ENCODE results near the gene SORCS1. TPM values are rescaled to one million over a fixed set of nuclear protein-coding genes. Genes with fewer than 3 reads are reported as not detected.

SORCS1 gene
- total RNA-seq: not detected

DNA sequence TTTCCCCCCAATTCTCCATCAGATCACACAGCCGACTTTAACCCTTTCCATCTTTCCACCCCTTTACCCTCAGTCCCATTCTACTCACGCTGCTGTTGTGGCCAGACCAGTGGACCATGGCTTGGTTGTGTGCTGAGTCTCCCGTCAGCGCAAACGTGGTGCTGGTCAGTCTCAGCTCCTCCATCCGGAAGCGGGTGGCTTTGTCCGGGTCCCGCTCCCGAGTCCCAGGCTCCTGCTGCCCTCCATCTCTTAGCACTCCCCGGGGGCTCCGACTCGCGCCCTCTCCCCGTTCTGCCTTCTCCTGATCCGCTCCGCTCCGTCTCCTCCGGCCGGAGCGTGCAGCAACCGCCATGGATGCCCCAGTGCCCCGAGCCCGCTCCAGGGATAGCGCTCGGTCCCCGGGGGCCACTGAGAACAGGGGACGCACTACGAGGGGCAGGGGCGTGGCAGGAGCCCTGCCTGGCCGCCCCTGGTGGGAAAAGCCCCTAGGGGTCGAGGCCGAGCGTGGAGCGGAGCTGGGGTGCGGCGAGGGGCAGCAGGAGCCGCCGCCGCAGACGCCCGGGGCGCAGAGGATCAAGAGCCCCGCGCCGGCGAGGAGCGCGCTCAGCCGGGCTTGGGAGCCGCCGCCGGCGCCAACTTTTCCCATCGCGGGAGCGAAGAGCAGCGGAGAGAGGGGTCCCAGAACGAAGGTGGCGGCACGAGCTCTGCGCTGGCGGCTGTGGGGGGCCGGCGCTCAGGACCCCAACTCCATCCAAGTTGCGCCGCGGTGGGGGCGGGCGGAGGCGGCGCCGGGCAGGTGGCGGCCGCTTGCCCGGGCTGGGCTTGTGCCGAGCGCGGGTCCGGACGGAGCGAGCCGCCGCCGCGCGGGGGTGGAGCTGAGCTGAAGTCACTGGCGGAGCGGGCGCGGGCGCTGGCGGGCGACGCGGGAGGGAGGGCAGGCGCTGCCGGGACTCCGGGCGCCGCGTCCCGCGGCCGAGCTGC, at the start of gene SORCS1:
Gene SORCS1, minus strand, starts transcription at position 826 of the 981 bp plus-strand sequence.
- POLR2A ChIA-PET: no interaction called here
- DNase-seq (no peak), ATAC-seq (no peak)
- Mint-ChIP-seq H3K27ac (no peak within 1 kb of the TSS), H3K9me3 (ENCODE audit: insufficient read depth) (no peaks in the 10 kb centered on the region), H3K27me3 (ENCODE audit: low read depth) (peaks cover 11% of the 10 kb centered on the region), H3K4me3 (no peak within 1 kb of the TSS), H3K4me1 (ENCODE audit: low read depth) (no peaks in the 10 kb centered on the region), H3K36me3 (ENCODE audit: low read depth) (peaks cover 2% of the 10 kb centered on the region)
- CTCF ChIA-PET: no interaction called here

DNA sequence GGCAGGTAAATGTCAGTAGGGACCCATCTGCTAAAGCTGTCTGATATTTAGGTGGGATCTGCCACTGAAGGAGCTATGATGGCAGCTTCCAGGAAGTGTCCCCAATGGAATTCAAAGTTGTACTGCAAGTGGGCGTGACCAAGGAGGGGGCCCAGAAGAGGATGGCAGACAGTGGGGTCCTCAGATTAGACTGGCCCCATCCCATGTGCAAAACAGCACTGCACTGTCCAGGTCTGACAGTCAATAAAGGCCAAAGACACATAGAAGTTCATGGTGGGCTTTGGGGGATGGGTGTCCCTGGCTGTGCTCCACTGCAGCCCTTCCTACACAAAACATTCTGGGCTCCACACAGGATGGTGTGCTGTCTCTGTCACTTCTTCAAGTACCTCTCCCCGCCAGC, 49.8 kb upstream of the SORCS1 start:
- POLR2A ChIA-PET: no interaction called here
- Mint-ChIP-seq H3K36me3 (ENCODE audit: low read depth) (no peaks in the 10 kb centered on the region), H3K4me3 (no peak overlapping the region), H3K9me3 (ENCODE audit: insufficient read depth) (peaks cover 7% of the 10 kb centered on the region), H3K27me3 (ENCODE audit: low read depth) (no peaks in the 10 kb centered on the region), H3K4me1 (ENCODE audit: low read depth) (no peaks in the 10 kb centered on the region), H3K27ac (no peak overlapping the region)
- CTCF ChIA-PET: no interaction called here
- ATAC-seq (no peak), DNase-seq (no peak)

DNA sequence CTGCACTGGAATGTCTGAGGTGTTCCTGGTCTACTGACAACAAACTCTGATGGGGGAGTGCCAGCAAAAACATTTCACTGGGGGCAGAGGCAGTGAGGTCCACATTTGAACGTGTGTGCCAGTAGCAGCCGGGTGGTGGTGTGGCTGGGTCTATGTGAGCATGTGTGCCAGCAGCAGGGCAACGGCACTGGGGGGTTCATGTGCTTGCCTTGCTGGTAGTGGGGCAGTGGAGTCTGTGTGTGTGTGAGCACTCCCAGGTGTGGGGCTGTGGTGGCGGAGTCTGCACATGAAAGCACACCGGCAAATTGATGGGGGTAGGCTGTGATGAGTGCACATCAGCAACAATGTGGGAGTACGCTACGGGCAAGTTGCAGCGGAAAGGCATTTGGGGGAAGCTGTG, 49.4 kb upstream of the SORCS1 start:
- no peak overlapping the region for H3K27ac Mint-ChIP-seq
- POLR2A ChIA-PET: no interaction called here
- no peak overlapping the region for H3K4me3 Mint-ChIP-seq
- ATAC-seq (no peak), DNase-seq (no peak)
- no peaks in the 10 kb centered on the region for H3K4me1 Mint-ChIP-seq (ENCODE audit: low read depth)
- CTCF ChIA-PET: no interaction called here
- no peaks in the 10 kb centered on the region for H3K36me3 Mint-ChIP-seq (ENCODE audit: low read depth)
- peaks cover 9% of the 10 kb centered on the region for H3K9me3 Mint-ChIP-seq (ENCODE audit: insufficient read depth)
- no peaks in the 10 kb centered on the region for H3K27me3 Mint-ChIP-seq (ENCODE audit: low read depth)

DNA sequence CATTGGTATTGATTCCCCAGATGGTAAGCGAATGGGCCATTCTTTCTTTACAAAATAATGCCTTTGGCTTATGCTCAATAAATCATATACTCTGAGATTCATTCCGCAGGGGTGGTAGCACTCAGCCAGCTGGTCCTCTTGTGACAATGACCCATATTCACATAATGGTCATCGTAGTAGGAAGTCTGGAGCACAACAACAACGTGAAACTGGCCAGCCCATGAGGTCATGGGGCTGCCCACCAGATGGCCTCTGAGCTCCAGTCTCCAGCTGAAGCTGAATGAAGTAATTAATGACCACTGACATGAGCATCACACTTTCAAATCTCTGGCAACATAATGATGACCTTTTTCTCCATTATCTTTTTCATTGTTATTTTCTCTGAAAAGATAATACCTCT, 42.3 kb upstream of the SORCS1 start:
- ATAC-seq (no peak), DNase-seq (no peak)
- POLR2A ChIA-PET: no interaction called here
- Mint-ChIP-seq H3K4me3 (no peak overlapping the region), H3K27me3 (ENCODE audit: low read depth) (no peaks in the 10 kb centered on the region), H3K27ac (no peak overlapping the region), H3K9me3 (ENCODE audit: insufficient read depth) (peaks cover 5% of the 10 kb centered on the region), H3K36me3 (ENCODE audit: low read depth) (no peaks in the 10 kb centered on the region), H3K4me1 (ENCODE audit: low read depth) (no peaks in the 10 kb centered on the region)
- CTCF ChIA-PET: no interaction called here

DNA sequence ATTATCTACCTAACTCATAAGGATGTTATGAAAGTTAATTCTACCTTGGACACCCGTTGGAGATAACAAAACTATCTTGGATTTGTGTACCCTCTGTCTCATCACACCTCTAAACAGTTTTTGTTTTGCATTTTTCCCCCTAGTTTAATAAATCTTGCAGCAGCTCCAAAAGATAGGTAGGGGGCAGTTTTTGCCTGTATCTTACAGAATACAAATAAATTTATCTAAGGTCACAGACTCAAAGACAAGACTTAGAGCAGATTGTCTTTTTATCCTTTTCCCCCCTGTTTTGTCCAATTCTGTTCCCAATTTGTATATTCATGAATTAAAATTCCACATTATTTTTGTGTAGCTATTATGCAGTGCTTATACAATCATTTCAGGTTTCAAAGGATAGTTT, 5.0 kb upstream of the SORCS1 start:
- ATAC-seq (no peak), DNase-seq (no peak)
- Mint-ChIP-seq H3K36me3 (ENCODE audit: low read depth) (peaks cover 2% of the 10 kb centered on the region), H3K4me3 (no peak overlapping the region), H3K4me1 (ENCODE audit: low read depth) (no peaks in the 10 kb centered on the region), H3K27me3 (ENCODE audit: low read depth) (peaks cover 6% of the 10 kb centered on the region), H3K27ac (no peak overlapping the region), H3K9me3 (ENCODE audit: insufficient read depth) (no peaks in the 10 kb centered on the region)
- ChIA-PET CTCF (no interaction called here), POLR2A (no interaction called here)

DNA sequence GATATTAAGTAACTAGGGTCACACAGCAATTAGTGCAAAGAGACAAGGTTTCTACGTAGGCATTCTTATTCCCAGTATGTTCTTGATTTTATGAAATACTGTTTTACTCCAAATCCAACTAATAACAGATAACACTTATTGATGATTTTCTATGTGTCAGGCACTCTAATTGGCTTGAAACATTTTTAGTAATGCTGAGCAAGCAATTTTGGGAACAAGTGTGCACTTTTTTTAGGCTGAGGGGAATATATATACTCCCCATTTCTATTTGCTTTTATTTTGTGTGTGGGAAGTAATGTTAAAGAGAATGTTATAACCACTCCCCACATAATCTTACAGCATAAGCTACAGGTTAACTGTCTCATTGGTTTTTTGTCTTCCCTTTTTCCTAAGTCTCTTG, 4.2 kb upstream of the SORCS1 start:
- Mint-ChIP-seq H3K36me3 (ENCODE audit: low read depth) (peaks cover 2% of the 10 kb centered on the region), H3K9me3 (ENCODE audit: insufficient read depth) (no peaks in the 10 kb centered on the region), H3K27me3 (ENCODE audit: low read depth) (peaks cover 7% of the 10 kb centered on the region), H3K4me1 (ENCODE audit: low read depth) (no peaks in the 10 kb centered on the region), H3K27ac (no peak overlapping the region), H3K4me3 (no peak overlapping the region)
- ATAC-seq (no peak), DNase-seq (no peak)
- ChIA-PET POLR2A (no interaction called here), CTCF (no interaction called here)

DNA sequence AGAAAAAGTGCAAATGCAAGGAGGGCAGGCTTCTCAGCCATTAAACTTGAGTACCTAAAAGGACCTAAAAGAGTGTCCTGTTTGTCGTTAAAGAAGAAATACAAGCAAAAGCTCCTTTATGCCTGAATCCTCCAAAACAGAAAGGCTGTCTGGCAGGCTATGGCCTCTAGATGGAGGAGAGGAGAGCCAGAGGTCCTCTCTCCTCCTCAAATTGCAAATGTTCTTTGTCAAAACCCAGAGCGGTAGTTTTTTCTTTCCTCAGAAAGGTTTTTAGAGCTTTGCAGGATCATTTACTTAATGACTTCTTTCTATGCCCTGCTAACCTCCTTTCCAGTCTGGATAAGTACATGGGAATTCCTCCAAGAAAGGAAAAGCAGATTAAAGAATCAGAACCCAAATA, 1.9 kb upstream of the SORCS1 start:
- H3K4me3 Mint-ChIP-seq: no peak overlapping the region
- ChIA-PET POLR2A (no interaction called here), CTCF (no interaction called here)
- H3K9me3 Mint-ChIP-seq (ENCODE audit: insufficient read depth): no peaks in the 10 kb centered on the region
- no peaks in the 10 kb centered on the region for H3K4me1 Mint-ChIP-seq (ENCODE audit: low read depth)
- ATAC-seq (no peak), DNase-seq (no peak)
- peaks cover 11% of the 10 kb centered on the region for H3K27me3 Mint-ChIP-seq (ENCODE audit: low read depth)
- peaks cover 2% of the 10 kb centered on the region for H3K36me3 Mint-ChIP-seq (ENCODE audit: low read depth)
- H3K27ac Mint-ChIP-seq: no peak overlapping the region

DNA sequence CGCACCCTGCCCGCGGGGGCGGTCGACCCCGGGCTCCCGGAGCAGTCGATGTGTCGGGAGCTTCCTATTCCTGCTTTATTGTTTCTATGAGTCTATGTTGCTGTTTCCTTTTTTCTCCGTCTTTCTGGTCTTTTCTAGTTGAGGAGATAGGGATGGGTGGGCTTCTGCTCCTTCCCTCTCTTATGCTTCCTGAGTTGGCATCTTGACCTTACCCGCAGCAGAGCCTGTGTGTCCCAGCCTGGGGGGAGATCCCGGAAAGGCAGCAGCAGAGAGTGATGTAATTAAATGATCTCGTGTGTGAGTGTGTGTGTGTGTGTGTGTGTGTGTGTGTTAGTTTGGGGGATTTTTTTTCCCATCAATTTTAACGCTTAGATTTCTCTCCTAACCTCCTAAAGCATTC, 486 bp upstream of the SORCS1 start:
- Mint-ChIP-seq H3K36me3 (ENCODE audit: low read depth) (peaks cover 2% of the 10 kb centered on the region), H3K27ac (no peak overlapping the region), H3K9me3 (ENCODE audit: insufficient read depth) (no peaks in the 10 kb centered on the region), H3K27me3 (ENCODE audit: low read depth) (peaks cover 11% of the 10 kb centered on the region), H3K4me1 (ENCODE audit: low read depth) (no peaks in the 10 kb centered on the region), H3K4me3 (no peak overlapping the region)
- ATAC-seq (no peak), DNase-seq (no peak)
- POLR2A ChIA-PET: no interaction called here
- CTCF ChIA-PET: no interaction called here

DNA sequence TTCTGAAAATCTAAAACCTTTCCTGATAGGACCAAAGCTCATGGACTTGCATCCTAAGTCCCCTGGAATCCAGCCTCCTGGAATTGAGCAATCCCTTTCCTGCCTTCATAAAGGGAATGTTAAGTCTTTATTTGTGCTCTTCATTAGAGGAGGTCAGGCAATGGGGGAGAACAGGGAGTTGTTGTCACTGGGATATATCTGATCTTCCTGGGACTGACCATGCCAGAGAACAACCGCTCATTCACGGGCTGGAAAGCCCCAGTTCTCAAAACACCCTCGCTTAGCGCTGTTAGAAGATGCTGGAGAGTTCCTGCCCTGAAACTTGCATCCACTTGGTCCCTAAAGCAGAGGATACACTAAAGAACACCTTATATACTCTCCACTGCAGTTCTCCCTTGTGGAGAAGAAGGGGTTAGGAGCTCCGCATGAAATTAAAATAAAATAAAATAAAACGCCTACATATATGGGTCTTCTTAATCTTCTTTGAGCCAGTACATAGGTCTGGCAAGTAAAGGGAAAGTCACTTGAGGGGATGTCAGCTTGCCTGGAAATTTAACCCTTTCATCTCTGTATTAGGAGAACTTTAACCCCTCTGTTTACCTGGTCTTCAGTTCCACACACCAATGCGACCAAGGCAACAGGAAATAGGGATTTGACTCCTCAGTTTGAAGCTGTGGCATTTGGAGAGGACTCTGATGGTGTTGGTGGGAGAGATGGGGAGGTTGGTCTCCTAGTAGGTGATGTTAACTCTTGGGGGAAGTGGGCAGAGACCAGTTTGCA, 1.2 kb downstream of the SORCS1 start:
- peaks cover 2% of the 10 kb centered on the region for H3K36me3 Mint-ChIP-seq (ENCODE audit: low read depth)
- ATAC-seq (no peak), DNase-seq (no peak)
- H3K4me3 Mint-ChIP-seq: no peak overlapping the region
- H3K27ac Mint-ChIP-seq: no peak overlapping the region
- H3K9me3 Mint-ChIP-seq (ENCODE audit: insufficient read depth): no peaks in the 10 kb centered on the region
- H3K4me1 Mint-ChIP-seq (ENCODE audit: low read depth): no peaks in the 10 kb centered on the region
- POLR2A ChIA-PET: no interaction called here
- CTCF ChIA-PET: no interaction called here
- H3K27me3 Mint-ChIP-seq (ENCODE audit: low read depth): peaks cover 11% of the 10 kb centered on the region

DNA sequence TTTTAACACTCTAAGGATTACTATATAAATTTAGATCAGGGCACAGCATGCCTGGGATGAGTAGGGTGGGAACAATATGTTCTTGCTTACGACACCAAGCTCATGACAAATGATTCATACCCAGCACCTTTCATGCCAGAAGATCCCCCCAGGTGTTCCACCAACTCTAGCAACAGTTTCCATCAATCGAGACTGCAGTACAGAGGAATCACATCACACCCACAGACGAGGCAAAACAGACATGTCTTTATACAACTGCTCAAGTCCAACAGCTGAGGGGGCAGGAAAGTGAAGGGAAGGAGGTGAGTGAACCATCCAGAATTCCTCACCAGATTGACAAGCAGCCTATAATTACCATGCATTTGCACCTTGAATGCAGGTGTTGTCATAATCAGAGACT, 3.6 kb downstream of the SORCS1 start:
- ChIA-PET POLR2A (no interaction called here), CTCF (no interaction called here)
- H3K9me3 Mint-ChIP-seq (ENCODE audit: insufficient read depth): no peaks in the 10 kb centered on the region
- H3K4me1 Mint-ChIP-seq (ENCODE audit: low read depth): no peaks in the 10 kb centered on the region
- H3K4me3 Mint-ChIP-seq: no peak overlapping the region
- no peak for ATAC-seq
- no peak for DNase-seq
- no peak overlapping the region for H3K27ac Mint-ChIP-seq
- H3K36me3 Mint-ChIP-seq (ENCODE audit: low read depth): peaks cover 2% of the 10 kb centered on the region
- H3K27me3 Mint-ChIP-seq (ENCODE audit: low read depth): peaks cover 11% of the 10 kb centered on the region

DNA sequence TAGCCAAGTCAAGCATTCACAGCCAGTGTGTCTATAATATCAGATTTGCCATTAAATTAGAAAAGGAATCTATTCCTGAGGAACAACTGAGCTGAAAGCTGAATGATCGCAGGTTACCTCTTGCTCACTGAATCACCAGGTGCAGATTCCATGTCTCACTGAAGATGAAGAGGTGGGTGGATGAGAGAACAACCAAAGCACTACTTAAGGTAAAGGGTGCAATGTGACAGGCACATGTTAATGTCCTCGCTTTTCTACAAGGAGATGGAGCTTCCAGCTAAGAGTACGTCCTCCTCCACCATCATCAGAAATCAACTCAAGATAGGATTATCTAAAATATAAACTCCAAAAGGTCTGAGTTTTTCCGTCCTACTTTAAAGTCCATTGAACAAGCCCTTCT, 4.6 kb downstream of the SORCS1 start:
- H3K9me3 Mint-ChIP-seq (ENCODE audit: insufficient read depth): no peaks in the 10 kb centered on the region
- H3K36me3 Mint-ChIP-seq (ENCODE audit: low read depth): peaks cover under 1% of the 10 kb centered on the region
- DNase-seq (no peak), ATAC-seq (no peak)
- POLR2A ChIA-PET: no interaction called here
- no peaks in the 10 kb centered on the region for H3K4me1 Mint-ChIP-seq (ENCODE audit: low read depth)
- peaks cover 6% of the 10 kb centered on the region for H3K27me3 Mint-ChIP-seq (ENCODE audit: low read depth)
- CTCF ChIA-PET: no interaction called here
- no peak overlapping the region for H3K4me3 Mint-ChIP-seq
- H3K27ac Mint-ChIP-seq: no peak overlapping the region

DNA sequence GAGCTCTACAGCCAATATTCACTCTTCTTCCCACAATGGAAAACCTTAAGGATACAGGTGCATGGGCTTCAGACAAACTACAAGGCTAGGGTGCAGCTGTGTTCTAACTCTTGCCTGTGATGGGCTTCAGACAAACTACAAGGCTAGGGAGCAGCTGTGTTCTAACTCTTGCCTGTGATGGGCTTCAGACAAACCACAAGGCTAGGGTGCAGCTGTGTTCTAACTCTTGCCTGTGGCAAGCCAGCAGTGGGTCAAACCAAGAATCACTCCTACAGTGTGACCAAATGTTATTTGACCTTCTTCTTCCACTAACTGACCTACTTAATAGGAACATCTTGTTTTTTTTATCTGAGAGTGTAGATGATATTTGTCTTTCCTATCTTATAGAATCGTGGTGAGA, 7.4 kb downstream of the SORCS1 start:
- no peaks in the 10 kb centered on the region for H3K27me3 Mint-ChIP-seq (ENCODE audit: low read depth)
- DNase-seq: no peak
- no peak overlapping the region for H3K4me3 Mint-ChIP-seq
- no peaks in the 10 kb centered on the region for H3K36me3 Mint-ChIP-seq (ENCODE audit: low read depth)
- no peak overlapping the region for H3K27ac Mint-ChIP-seq
- ChIA-PET POLR2A (no interaction called here), CTCF (no interaction called here)
- H3K4me1 Mint-ChIP-seq (ENCODE audit: low read depth): no peaks in the 10 kb centered on the region
- no peaks in the 10 kb centered on the region for H3K9me3 Mint-ChIP-seq (ENCODE audit: insufficient read depth)
- no peak for ATAC-seq

Data from activated CD8-positive, alpha-beta T cell treated with anti-CD3 and anti-CD28 coated beads, Interleukin-2, amount 10 ng/mL, durations not matched to agents 7 days and 5 days (primary cell).